ENCODE results near the gene APOL6. TPM values are rescaled to one million over a fixed set of nuclear protein-coding genes. Genes with fewer than 3 reads are reported as not detected.
"Not testable (repeated sequence)": the region's sequence is repeated elsewhere in the genome, so short reads cannot be mapped to it uniquely, and the experiment has no call there.

Gene APOL6
- total RNA-seq, 1 experiment from 2014 or later, result 23.4 TPM

DNA sequence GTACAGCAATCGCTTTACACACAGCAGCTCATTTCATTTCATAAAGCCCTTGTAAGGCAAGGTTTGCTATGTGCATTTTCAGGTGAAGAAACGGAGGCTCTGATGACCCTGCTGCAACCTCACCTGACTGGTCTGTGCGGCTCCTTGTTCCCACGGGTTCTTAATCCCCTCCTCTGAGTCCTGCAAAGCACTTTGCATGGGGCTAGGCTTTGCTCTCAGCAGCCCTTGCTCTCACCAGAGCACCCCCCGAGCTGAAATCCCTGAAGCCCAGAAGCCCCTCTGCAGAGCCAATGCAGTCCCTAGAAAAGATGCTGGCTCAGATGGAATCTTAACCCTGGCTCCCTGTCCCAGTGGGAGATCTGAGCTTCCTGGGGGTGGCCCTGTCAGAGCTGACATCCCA, 11.0 kb upstream of the APOL6 start:
- DNase-seq (ENCODE audit: low read depth), result no peak

GRCh38 chr22:35638001-35638400, 10.2 kb upstream of the APOL6 start:
- no peak for DNase-seq (ENCODE audit: low read depth)

GRCh38 chr22:35638410-35638809, 9.8 kb upstream of the APOL6 start:
- peak; percentile 81 for DNase-seq (ENCODE audit: low read depth)

DNA sequence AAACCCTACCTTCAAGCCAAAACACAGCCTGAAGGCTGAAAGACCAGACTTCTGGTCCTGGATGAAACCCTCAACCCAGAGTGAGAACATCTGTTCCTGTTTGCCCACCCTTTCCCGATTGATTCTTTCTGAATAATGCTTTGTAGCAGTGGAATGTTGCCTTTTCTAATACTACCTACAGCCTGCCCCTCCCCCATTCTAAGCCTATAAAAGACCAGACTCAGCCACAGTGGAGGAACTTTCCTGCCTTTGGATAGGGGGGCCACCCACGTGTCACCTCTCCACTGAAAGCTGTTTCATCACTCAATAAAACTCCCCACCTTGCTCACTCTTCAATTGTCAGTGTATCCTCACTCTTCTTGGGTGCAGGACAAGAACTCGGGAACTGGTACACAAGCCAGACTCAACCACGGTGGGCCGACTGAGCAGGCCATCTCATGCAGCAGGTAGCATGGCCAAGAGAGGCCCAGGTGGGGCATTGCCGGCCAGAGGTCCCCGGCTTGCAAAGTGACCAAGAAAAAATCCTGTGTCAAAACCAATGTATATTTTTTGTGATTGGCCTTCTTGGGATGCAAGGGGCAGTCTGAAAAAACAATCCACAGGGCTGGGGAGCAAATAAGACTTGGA, 6.6 kb upstream of the APOL6 start:
- no peak for DNase-seq (ENCODE audit: low read depth)

DNA sequence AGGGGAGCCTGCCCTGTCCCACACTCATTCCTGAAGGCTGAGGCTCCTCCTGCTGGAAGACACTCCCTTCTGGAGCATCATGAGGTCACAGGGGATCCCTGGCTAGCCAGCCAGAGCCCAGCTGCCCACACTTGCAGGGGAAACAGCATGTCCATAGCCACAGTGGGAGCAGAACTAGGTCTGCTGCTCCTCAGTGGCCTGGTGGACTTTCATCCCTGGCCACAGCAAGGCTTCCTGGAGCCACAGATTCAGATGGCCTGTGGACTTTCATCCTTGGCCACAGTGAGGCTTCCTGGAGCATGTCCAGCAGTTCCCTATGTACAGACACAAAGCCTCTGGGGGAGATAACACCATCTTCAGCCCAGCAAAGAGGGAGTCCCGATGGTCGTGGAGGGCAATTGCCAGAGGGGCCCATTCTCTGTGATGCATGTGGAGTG, 5.9 kb upstream of the APOL6 start:
- DNase-seq (ENCODE audit: low read depth), result no peak

DNA sequence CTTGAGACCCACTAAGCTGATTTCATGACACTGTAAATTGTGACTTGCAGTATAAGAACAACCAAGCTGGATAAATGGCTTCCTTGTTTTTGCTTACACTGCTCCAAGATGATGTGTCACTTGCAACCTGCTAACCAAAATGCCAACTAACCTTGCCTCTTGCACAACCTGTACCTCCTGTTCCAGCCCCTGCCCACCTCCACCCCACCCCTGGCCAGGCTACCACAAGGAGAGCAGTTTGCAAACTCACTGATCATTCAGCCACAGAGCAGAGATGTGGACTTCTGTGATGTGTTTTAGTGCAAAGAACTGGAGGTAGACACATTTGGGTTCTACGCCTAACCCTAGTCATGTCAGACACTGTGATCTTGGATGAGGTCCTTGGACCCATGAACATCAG, 4.3 kb upstream of the APOL6 start:
- DNase-seq (ENCODE audit: low read depth), result no peak

DNA sequence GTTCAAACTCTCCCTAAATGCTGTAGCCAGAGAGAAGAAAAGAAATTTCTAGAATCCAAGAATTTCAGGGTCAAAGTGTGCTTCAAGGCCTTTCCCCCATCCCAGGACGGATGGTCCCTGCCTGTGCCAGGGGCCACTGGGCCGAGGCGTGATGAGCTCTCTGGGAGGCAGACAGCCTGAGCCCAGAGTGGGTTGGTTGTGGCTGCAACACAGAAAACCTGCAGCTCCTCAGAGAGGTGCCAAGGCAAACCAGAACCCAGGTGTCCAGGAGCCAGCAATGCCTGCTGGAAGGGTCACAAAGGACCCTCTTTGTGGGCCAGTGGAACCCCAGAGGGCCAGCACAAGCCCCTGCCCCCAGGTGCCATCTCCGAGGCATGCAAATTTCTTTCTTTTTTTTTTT, 2.6 kb upstream of the APOL6 start:
- DNase-seq (ENCODE audit: low read depth), result no peak

GRCh38 chr22:35649026-35649553, 844 bp downstream of the APOL6 start:
- no peak for DNase-seq (ENCODE audit: low read depth)

GRCh38 chr22:35649636-35650250, 1.5 kb downstream of the APOL6 start:
- DNase-seq (ENCODE audit: low read depth), result no peak

GRCh38 chr22:35651085-35651484, 2.8 kb downstream of the APOL6 start:
- no peak for DNase-seq (ENCODE audit: low read depth)

GRCh38 chr22:35653824-35654223, 5.6 kb downstream of the APOL6 start:
- DNase-seq (ENCODE audit: low read depth), result no peak

DNA sequence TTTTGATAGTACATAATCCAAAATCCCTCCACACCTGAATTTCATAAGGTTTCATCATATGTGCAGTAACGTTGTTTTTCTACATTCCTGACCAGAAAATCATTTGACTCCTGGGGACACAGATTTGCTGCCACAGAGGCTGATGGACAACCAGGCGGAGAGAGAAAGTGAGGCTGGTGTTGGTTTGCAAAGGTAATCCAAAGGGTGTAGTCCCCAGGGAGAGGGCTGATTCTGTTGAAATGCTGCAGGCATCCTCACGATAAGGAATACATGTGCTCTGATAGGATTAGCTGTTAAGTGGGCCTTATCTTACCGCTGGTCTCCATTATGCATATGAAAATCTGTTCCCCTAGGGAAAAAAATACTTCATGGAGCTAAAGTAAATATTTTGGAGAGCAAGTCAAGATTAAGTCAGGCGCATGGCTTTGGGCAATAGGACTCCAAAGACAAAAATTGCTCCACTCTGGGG, 8.1 kb downstream of the APOL6 start:
- DNase-seq (ENCODE audit: low read depth), result no peak

DNA sequence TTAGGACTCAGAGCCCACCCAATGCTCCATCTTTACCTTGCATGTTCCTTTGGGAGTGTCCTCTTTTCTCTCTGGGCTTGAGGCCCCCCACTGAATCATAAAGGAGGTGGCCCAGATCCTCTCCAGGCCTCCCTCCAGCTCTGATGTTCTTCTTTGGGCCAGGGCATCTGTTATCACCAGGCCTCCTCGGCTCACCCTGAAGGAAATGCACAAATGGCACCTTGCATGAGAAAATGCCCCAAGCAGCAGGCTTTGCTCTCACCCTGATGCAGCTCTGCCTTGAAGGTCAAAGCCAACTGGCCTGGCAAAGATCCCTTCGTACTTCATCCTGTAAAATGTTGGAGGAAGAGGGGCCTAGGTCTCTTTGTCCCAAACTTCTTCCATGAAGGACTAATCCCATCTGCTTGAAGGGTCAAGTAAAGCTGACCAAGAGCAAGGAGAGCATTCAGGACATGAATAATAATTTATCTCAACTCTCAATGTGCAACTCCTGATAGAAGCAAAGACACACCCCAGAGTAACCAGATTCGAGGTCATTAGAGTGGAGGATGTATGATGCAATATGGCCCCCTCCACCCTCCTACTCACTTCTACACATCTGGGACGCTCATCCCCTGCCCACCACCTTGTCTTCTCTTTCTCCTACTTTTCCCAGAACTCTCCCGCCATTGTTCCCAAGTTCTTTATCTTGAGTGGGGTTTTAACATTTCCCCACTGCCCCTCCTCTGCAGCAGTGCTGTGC, 9.5 kb downstream of the APOL6 start:
- no peak for DNase-seq (ENCODE audit: low read depth)

GRCh38 chr22:35660291-35661127, 12.3 kb downstream of the APOL6 start:
- DNase-seq (ENCODE audit: low read depth), result no peak

- DNase-seq (ENCODE audit: low read depth), result no peak
These were observed 13.2 kb downstream of the APOL6 start for GRCh38 chr22:35661464-35661863.

GRCh38 chr22:35662914-35663313, 14.7 kb downstream of the APOL6 start:
- DNase-seq (ENCODE audit: low read depth), result no peak

DNA sequence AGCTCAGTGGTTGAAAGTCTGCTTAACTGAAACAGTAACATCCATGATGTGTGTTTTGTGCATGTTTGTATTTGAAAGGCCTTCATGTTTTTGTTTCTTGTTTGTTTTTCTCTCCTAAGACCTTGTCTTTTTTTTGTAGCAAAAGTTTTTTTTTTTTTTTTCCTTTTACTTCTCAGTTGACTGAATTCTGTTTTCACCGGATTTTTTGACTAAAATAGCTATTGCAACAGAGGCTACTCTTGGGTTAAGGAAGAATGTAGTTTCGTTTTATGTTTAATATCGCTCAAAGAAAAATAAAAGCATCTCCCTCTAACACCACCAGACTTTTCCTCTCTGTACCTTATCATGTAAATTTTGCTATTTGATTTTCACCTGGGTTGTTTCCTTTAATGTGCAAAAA, 15.1 kb downstream of the APOL6 start:
- DNase-seq (ENCODE audit: low read depth), result no peak

- DNase-seq (ENCODE audit: low read depth), result no peak
These were observed 16.8 kb downstream of the APOL6 start for GRCh38 chr22:35664955-35665587.

GRCh38 chr22:35666699-35667098, 18.5 kb downstream of the APOL6 start:
- not testable (repeated sequence) for DNase-seq (ENCODE audit: low read depth)

DNA sequence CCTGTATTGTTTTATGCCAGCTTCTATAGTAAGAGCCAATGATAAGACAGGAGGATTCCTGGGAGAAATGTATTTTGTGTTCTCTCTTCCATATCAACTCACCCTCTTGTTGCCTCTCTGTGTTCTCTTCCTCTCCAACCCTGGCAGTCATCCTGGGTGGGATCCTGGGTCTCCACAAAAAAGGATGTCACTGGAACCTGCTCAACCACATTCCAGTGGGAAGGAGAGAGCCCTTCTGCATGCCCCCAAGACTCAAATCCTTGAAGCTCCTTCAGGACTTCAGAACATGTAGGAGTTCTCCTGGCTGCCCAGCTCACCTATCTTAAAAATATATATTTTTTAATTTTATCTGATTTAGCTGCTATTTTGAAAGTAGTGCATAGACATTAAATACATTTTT, 26.1 kb downstream of the APOL6 start:
- DNase-seq (ENCODE audit: low read depth), result no peak

- DNase-seq (ENCODE audit: low read depth), result not testable (repeated sequence)
These were observed 27.8 kb downstream of the APOL6 start for GRCh38 chr22:35676065-35676464.
